Activated CD4-positive, alpha-beta T cell treated with anti-CD3 and anti-CD28 coated beads, Interleukin-2, amount 10 ng/mL, durations not matched to agents 7 days and 5 days (primary cell): Measurements from ENCODE around the gene CNTNAP2. TPM values are rescaled to one million over a fixed set of nuclear protein-coding genes. Genes with fewer than 3 reads are reported as not detected.

ENCODE experiments used
- CTCF ChIA-PET: fragments of 350-600 bp; sonication (Branson Sonifier 250); formaldehyde crosslinking; loops from one replicate; lab custom pipeline; 2021; ENCODE audit warnings: antibody characterized with exemption; lab: Charles Lee
- POLR2A ChIA-PET: fragments of 350-600 bp; sonication (Branson Sonifier 250); formaldehyde crosslinking; loops from one replicate; lab custom pipeline; 2021; ENCODE audit warnings: antibody characterized with exemption; lab: Charles Lee
- DNase-seq: peaks from one replicate; pipeline ENCODE4 v3.0.0-alpha.2; 2020
- H3K27ac Mint-ChIP-seq: one replicate; pipeline ENCODE4 v1.8.0; 2021; ENCODE audit warnings: mild to moderate bottlenecking, moderate library complexity, mixed read lengths
- H3K27me3 Mint-ChIP-seq: one replicate; pipeline ENCODE4 v1.8.0; 2021; ENCODE audit warnings: mixed read lengths
- H3K36me3 Mint-ChIP-seq: one replicate; pipeline ENCODE4 v1.8.0; 2021; ENCODE audit warnings: low read depth, mixed read lengths
- H3K4me1 Mint-ChIP-seq: one replicate; pipeline ENCODE4 v1.8.0; 2021; ENCODE audit warnings: mixed read lengths
- H3K4me3 Mint-ChIP-seq: one replicate; pipeline ENCODE4 v1.8.0; 2021; ENCODE audit warnings: mild to moderate bottlenecking, moderate library complexity, mixed read lengths
- H3K9me3 Mint-ChIP-seq: one replicate; pipeline ENCODE4 v1.8.0; 2021; ENCODE audit warnings: mixed read lengths
- total RNA-seq, 2 experiments: library from RNA; stranded (reverse); gene quantifications; one replicate each; pipeline ENCODE4 v1.2.3, GENCODE V29; 2021

Gene CNTNAP2
- total RNA-seq, 2 experiments from 2014 or later = not detected

GRCh38 chr7:148383651-148384050 is 2267.1 kb downstream of the CNTNAP2 start:
- CTCF ChIA-PET = no interaction called here

DNA sequence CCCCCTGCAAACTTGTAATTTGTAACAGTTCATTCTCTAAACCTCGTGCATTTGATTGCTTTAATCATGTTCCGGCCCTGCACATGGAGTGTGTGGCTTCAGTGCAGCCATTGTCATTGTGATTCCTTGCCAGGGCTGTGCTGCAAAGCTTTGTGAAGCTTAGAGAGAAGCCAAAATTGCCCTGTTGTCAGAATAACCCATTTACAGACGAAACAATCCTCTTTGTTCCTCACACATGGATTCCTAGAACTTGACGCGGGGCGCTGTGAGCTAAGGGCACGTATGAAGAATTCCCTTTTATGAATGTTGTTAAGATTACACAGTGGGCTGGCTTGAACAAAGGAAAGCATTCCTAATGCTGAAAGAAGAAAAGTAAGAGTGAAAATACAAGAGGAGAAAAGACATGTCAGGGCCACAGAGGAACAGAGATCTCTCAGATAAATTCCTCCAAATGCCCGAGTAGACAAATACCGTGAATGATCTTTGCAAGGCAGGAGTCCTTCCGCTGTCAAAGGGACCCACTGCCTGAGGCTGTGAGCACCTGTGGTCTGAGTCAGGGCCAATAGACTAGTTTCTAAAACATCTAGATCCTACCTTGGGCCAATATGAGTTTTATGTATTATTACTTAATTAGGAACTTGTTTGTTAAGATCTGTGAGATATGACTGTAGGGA is 2268.5 kb downstream of the CNTNAP2 start:
- DNase-seq = no peak
- H3K9me3 Mint-ChIP-seq = no peaks in the 10 kb centered on the region
- ChIA-PET CTCF (no interaction called here), POLR2A (no interaction called here)
- no peaks in the 10 kb centered on the region for H3K4me1 Mint-ChIP-seq
- no peaks in the 10 kb centered on the region for H3K27me3 Mint-ChIP-seq
- no peak overlapping the region for H3K4me3 Mint-ChIP-seq
- H3K36me3 Mint-ChIP-seq = no peaks in the 10 kb centered on the region
- no peak overlapping the region for H3K27ac Mint-ChIP-seq

More at GRCh38 chr7:148383651-148384050, 2267.1 kb downstream of the CNTNAP2 start:
- no peaks in the 10 kb centered on the region for H3K4me1 Mint-ChIP-seq
- no peak overlapping the region for H3K4me3 Mint-ChIP-seq
- H3K27me3 Mint-ChIP-seq = no peaks in the 10 kb centered on the region
- H3K9me3 Mint-ChIP-seq = no peaks in the 10 kb centered on the region
- H3K36me3 Mint-ChIP-seq = no peaks in the 10 kb centered on the region
- no peak overlapping the region for H3K27ac Mint-ChIP-seq
- POLR2A ChIA-PET = no interaction called here
- DNase-seq = no peak

DNA sequence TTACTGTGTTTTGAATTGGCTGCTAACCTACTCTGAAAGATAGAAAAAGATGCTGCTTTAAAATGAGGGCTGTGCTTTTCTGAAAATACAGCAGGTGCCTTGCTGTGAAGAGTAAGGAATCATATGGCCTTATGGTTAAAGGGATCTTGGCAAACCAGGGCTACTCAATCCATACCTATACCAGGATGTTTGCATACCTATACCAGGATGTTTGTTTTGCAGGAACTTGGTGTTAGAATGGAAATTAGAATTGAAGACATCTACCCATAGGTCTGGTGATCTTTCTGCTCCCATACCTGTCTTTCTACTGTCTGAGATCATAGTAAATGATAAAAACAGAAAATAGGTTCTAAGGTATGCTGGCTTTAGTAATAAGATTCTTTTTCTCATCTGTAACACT is 2273.8 kb downstream of the CNTNAP2 start:
- H3K4me3 Mint-ChIP-seq = no peak overlapping the region
- peaks cover 13% of the 10 kb centered on the region for H3K27me3 Mint-ChIP-seq
- H3K36me3 Mint-ChIP-seq = no peaks in the 10 kb centered on the region
- CTCF ChIA-PET = no interaction called here
- no peaks in the 10 kb centered on the region for H3K9me3 Mint-ChIP-seq
- DNase-seq = no peak
- H3K4me1 Mint-ChIP-seq = no peaks in the 10 kb centered on the region
- POLR2A ChIA-PET = no interaction called here
- H3K27ac Mint-ChIP-seq = no peak overlapping the region

GRCh38 chr7:148391591-148391990 is 2275.0 kb downstream of the CNTNAP2 start:
- H3K9me3 Mint-ChIP-seq = no peaks in the 10 kb centered on the region
- H3K27ac Mint-ChIP-seq = no peak overlapping the region
- H3K4me3 Mint-ChIP-seq = no peak overlapping the region
- CTCF ChIA-PET = no interaction called here
- no peak for DNase-seq
- no peaks in the 10 kb centered on the region for H3K36me3 Mint-ChIP-seq
- POLR2A ChIA-PET = no interaction called here
- no peaks in the 10 kb centered on the region for H3K4me1 Mint-ChIP-seq
- peaks cover 23% of the 10 kb centered on the region for H3K27me3 Mint-ChIP-seq

GRCh38 chr7:148394582-148394981 is 2278.0 kb downstream of the CNTNAP2 start:
- Mint-ChIP-seq H3K27ac (no peak overlapping the region), H3K4me3 (no peak overlapping the region), H3K4me1 (no peaks in the 10 kb centered on the region), H3K36me3 (no peaks in the 10 kb centered on the region), H3K9me3 (no peaks in the 10 kb centered on the region), H3K27me3 (peaks cover 26% of the 10 kb centered on the region)
- DNase-seq = no peak
- ChIA-PET CTCF (no interaction called here), POLR2A (no interaction called here)

- Mint-ChIP-seq H3K4me3 (no peak overlapping the region), H3K27me3 (peaks cover 26% of the 10 kb centered on the region), H3K4me1 (no peaks in the 10 kb centered on the region), H3K9me3 (no peaks in the 10 kb centered on the region), H3K27ac (no peak overlapping the region), H3K36me3 (no peaks in the 10 kb centered on the region)
- CTCF ChIA-PET = no interaction called here
- no peak for DNase-seq
- POLR2A ChIA-PET = no interaction called here
Observed at GRCh38 chr7:148395352-148395811, 2278.8 kb downstream of the CNTNAP2 start.

GRCh38 chr7:148395990-148396716 is 2279.6 kb downstream of the CNTNAP2 start:
- H3K9me3 Mint-ChIP-seq = no peaks in the 10 kb centered on the region
- no peak for DNase-seq
- peaks cover 22% of the 10 kb centered on the region for H3K27me3 Mint-ChIP-seq
- no peak overlapping the region for H3K4me3 Mint-ChIP-seq
- no peaks in the 10 kb centered on the region for H3K4me1 Mint-ChIP-seq
- CTCF ChIA-PET = no interaction called here
- POLR2A ChIA-PET = no interaction called here
- no peak overlapping the region for H3K27ac Mint-ChIP-seq
- no peaks in the 10 kb centered on the region for H3K36me3 Mint-ChIP-seq

DNA sequence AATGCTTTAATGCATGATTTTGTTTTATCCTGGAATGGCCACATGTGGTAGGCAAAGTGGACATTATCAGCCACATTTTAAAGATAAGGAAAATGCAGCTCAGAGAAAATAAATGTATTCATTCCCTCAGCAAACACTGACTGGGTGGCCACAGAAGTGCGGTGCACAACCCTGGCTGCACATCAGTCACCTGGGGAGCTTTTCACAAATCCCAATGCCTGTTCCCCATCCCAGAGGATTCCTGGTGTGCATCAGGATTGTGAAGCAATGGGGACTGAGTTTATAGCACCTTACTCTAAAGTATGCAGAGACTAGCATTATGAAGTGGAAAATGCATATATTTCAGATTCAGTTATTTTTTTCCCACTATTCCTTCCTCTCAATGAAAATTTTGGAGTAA is 2280.5 kb downstream of the CNTNAP2 start:
- ChIA-PET CTCF (no interaction called here), POLR2A (no interaction called here)
- Mint-ChIP-seq H3K36me3 (no peaks in the 10 kb centered on the region), H3K27ac (no peak overlapping the region), H3K27me3 (peaks cover 26% of the 10 kb centered on the region), H3K9me3 (no peaks in the 10 kb centered on the region), H3K4me1 (no peaks in the 10 kb centered on the region), H3K4me3 (no peak overlapping the region)
- DNase-seq = no peak

DNA sequence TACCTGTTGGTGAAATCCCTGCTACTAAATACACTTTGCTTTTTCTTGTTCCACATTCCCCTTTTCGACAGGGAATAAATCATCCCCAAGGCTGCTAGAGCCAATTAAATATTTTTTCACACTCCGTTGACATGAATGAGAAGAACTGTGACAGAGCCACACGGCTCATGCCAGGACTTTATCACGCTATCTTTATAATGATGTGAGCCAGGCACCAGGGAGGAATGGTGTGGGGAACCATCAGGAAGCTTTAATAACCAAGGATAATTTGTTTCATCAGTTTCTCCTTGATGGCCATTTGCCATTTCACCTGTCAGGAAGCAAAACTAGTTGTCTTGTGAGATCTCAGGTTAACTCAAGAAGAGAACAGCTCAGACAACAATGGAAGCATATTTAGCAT is 2280.9 kb downstream of the CNTNAP2 start:
- DNase-seq = no peak
- CTCF ChIA-PET = no interaction called here
- Mint-ChIP-seq H3K36me3 (no peaks in the 10 kb centered on the region), H3K4me3 (no peak overlapping the region), H3K4me1 (no peaks in the 10 kb centered on the region), H3K9me3 (no peaks in the 10 kb centered on the region), H3K27me3 (peaks cover 26% of the 10 kb centered on the region), H3K27ac (no peak overlapping the region)
- POLR2A ChIA-PET = no interaction called here

DNA sequence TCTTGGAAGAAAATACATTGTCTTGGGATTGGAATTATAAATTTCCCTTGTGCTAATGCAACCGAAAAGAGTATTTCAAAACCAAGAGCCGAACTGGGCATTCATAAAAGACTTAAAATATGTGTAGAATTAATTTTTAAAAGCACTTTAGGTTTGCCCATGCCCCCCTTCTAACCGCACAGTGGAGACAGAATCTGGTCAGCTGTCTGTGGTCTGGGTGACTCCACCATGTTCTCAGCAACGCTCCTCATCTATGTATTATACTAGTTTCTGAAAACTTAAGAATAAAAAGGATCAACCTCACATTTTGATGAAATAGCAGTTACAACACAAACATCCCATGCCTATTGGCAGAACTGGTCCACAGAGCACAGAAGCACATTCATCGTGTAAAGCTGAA is 2281.4 kb downstream of the CNTNAP2 start:
- no peaks in the 10 kb centered on the region for H3K9me3 Mint-ChIP-seq
- H3K4me1 Mint-ChIP-seq = no peaks in the 10 kb centered on the region
- H3K27me3 Mint-ChIP-seq = peaks cover 26% of the 10 kb centered on the region
- H3K36me3 Mint-ChIP-seq = no peaks in the 10 kb centered on the region
- POLR2A ChIA-PET = no interaction called here
- CTCF ChIA-PET = no interaction called here
- no peak overlapping the region for H3K4me3 Mint-ChIP-seq
- no peak for DNase-seq
- H3K27ac Mint-ChIP-seq = no peak overlapping the region

DNA sequence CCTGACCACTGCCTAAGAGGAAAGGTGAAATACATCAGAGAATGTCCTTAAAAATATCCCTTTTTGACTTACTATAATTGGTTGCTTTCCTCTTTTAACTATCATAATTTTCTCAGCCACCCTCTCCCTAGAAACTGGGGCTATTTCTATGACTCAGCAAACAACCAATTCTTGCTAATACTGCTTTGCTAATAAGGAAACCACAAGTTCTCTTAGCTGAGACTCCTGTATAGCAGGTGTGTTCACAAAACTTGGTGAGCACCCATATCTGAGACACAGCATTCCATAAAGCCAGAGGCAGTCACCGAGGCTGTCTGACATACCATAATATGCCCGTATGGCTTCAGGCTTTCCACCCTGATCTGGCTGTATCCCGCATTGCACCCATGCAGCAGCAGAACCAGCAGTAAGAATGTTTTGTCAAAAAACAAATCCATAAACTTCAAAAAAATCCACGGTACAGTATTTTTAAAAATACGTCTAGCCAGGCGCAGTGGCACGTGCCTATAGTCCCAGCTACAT is 2282.3 kb downstream of the CNTNAP2 start:
- H3K27ac Mint-ChIP-seq = no peak overlapping the region
- ChIA-PET CTCF (no interaction called here), POLR2A (no interaction called here)
- H3K9me3 Mint-ChIP-seq = no peaks in the 10 kb centered on the region
- no peak for DNase-seq
- no peaks in the 10 kb centered on the region for H3K4me1 Mint-ChIP-seq
- H3K36me3 Mint-ChIP-seq = no peaks in the 10 kb centered on the region
- H3K4me3 Mint-ChIP-seq = no peak overlapping the region
- H3K27me3 Mint-ChIP-seq = peaks cover 25% of the 10 kb centered on the region

GRCh38 chr7:148400101-148400500 is 2283.5 kb downstream of the CNTNAP2 start:
- no peak for DNase-seq
- POLR2A ChIA-PET = no interaction called here
- Mint-ChIP-seq H3K9me3 (no peaks in the 10 kb centered on the region), H3K36me3 (no peaks in the 10 kb centered on the region), H3K4me1 (no peaks in the 10 kb centered on the region), H3K27me3 (peaks cover 21% of the 10 kb centered on the region), H3K27ac (no peak overlapping the region), H3K4me3 (no peak overlapping the region)
- CTCF ChIA-PET = no interaction called here

- POLR2A ChIA-PET = no interaction called here
- H3K4me1 Mint-ChIP-seq = no peaks in the 10 kb centered on the region
- H3K36me3 Mint-ChIP-seq = no peaks in the 10 kb centered on the region
- no peak overlapping the region for H3K4me3 Mint-ChIP-seq
- CTCF ChIA-PET = no interaction called here
- DNase-seq = no peak
- peaks cover 9% of the 10 kb centered on the region for H3K27me3 Mint-ChIP-seq
- H3K27ac Mint-ChIP-seq = no peak overlapping the region
- no peaks in the 10 kb centered on the region for H3K9me3 Mint-ChIP-seq
Observed at GRCh38 chr7:148402159-148402558, 2285.6 kb downstream of the CNTNAP2 start.
